Calu3 (cell line): ENCODE data around the gene CTNNA2. TPM values are rescaled to one million over a fixed set of nuclear protein-coding genes. Genes with fewer than 3 reads are reported as not detected.

Experiments used
- BruUV-seq: library from RNA; stranded (reverse); fragments of 400-500 nt; replicated peaks from 2 replicates; lab custom pipeline; 2021; lab: Mats Ljungman, UMichigan
- CTCF ChIA-PET: fragments of 300-600 bp; sonication (Branson Sonifier 250); formaldehyde crosslinking; loops from one replicate; lab custom pipeline; 2022; ENCODE audit warnings: antibody characterized with exemption; lab: Charles Lee
- DNase-seq: peaks from one replicate; pipeline ENCODE4 v3.0.0; 2022
- H3K27ac Mint-ChIP-seq: one replicate; pipeline ENCODE4 v1.8.0; 2022; ENCODE audit warnings: mixed read lengths; ENCODE audit not compliant: unreplicated experiment
- H3K27me3 Mint-ChIP-seq: one replicate; pipeline ENCODE4 v1.8.0; 2022; ENCODE audit warnings: mixed read lengths; ENCODE audit not compliant: unreplicated experiment
- H3K36me3 Mint-ChIP-seq: one replicate; pipeline ENCODE4 v1.8.0; 2022; ENCODE audit warnings: mild to moderate bottlenecking, moderate library complexity, mixed read lengths; ENCODE audit not compliant: insufficient read depth, unreplicated experiment
- H3K4me1 Mint-ChIP-seq: one replicate; pipeline ENCODE4 v1.8.0; 2022; ENCODE audit warnings: mild to moderate bottlenecking, low read depth, mixed read lengths; ENCODE audit not compliant: unreplicated experiment
- H3K4me3 Mint-ChIP-seq: one replicate; pipeline ENCODE4 v1.8.0; 2022; ENCODE audit warnings: mild to moderate bottlenecking, low read depth, moderate library complexity, mixed read lengths; ENCODE audit not compliant: unreplicated experiment
- H3K9me3 Mint-ChIP-seq: one replicate; pipeline ENCODE4 v1.8.0; 2022; ENCODE audit warnings: low read depth, mixed read lengths; ENCODE audit not compliant: unreplicated experiment
- intact Hi-C: fragments of 100-400 bp; cut with micrococcal nuclease; formaldehyde crosslinking; loops from one replicate; pipeline ENCODE4 v1.10.0; 2022; ENCODE audit not compliant: unreplicated experiment
- total RNA-seq: library from RNA; stranded (reverse); gene quantifications from 2 replicates; pipeline ENCODE4 v1.2.3, GENCODE V29; 2022
- TF ChIP-seq, protein P1 (sequence below): fragments of 200-600 bp; IDR thresholded peaks from one replicate; pipeline ENCODE4 v1.8.0; 2022; ENCODE audit warnings: antibody characterized with exemption; ENCODE audit not compliant: unreplicated experiment

The CTNNA2 gene
- total RNA-seq, 1 experiment from 2014 or later: not detected

DNA sequence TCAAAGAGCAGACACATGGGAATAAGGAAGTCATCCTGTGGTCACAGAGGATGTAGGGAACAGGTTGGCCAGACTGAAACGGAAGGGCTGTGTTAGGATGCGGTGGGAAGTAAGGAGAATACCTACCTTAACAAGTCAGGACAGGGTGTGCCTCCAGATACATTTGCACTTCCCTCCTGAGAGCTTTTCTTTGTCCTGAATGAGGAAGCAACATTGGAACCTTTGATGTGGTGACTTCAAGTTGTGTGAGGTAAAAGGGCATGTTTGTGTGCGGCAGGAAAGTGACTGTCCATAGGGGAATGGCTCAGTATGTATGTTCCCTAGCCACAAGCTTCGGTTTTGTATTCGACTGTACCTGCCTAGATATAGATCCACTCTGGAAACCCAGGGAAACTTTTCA is 816.6 kb downstream of the CTNNA2 start:
- Mint-ChIP-seq H3K4me3 (no peak overlapping the region), H3K27me3 (no peaks in the 10 kb centered on the region), H3K4me1 (no peaks in the 10 kb centered on the region), H3K9me3 (peaks cover 13% of the 10 kb centered on the region), H3K27ac (no peak overlapping the region), H3K36me3 (no peaks in the 10 kb centered on the region)
- no peak for DNase-seq
- intact Hi-C loops: no loop called here
- no TSS peak for BruUV-seq
- CTCF ChIA-PET: no interaction called here
- TF ChIP-seq, protein P1, sequence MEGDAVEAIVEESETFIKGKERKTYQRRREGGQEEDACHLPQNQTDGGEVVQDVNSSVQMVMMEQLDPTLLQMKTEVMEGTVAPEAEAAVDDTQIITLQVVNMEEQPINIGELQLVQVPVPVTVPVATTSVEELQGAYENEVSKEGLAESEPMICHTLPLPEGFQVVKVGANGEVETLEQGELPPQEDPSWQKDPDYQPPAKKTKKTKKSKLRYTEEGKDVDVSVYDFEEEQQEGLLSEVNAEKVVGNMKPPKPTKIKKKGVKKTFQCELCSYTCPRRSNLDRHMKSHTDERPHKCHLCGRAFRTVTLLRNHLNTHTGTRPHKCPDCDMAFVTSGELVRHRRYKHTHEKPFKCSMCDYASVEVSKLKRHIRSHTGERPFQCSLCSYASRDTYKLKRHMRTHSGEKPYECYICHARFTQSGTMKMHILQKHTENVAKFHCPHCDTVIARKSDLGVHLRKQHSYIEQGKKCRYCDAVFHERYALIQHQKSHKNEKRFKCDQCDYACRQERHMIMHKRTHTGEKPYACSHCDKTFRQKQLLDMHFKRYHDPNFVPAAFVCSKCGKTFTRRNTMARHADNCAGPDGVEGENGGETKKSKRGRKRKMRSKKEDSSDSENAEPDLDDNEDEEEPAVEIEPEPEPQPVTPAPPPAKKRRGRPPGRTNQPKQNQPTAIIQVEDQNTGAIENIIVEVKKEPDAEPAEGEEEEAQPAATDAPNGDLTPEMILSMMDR: no peak

DNA sequence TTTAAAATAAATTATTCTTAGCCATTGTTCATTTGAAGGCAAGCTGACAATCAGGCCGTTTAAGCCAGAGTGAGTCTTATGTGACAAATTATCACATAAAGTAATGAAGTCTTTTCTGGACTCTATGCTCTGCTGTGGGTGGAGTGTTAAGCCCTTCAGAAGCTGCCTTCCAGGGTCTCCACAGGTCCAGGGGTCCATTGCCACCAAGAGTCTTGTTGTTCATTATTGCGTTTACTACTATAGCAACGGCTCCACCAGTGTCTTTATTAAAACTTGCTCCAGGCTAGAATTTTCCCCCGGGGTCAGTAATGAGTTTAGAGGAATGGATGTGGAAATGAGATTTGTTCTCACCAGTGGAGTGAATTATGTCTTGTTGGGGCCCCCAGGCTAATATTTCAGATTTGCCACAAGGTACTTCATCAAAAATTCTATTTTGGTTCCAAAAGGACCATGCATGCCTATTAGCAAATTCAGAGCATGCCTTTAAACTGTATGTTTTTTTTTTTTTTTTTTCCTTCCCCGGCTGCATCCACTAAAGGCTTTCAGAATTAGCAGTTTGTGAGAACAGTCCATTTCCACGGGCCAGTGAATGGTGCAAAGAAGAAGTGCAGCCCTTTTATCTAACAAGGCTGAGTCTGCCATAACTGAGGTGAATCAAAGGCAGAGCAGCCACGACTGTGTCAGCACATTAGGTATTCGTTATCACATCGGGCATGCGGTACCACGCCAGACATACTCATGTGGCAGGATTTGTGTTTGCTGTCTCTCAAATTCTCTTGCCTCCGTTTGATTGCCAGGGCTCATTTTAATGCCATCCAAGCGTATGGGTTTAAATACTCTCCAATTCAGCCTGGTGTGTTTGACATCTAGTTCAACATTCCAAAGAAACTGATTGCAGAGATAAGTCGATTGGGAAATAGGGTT is 817.9 kb downstream of the CTNNA2 start:
- H3K4me1 Mint-ChIP-seq: no peaks in the 10 kb centered on the region
- no TSS peak for BruUV-seq
- intact Hi-C loops: no loop called here
- TF ChIP-seq, protein P1: no peak
- no peaks in the 10 kb centered on the region for H3K27me3 Mint-ChIP-seq
- DNase-seq: no peak
- peaks cover 18% of the 10 kb centered on the region for H3K9me3 Mint-ChIP-seq
- H3K36me3 Mint-ChIP-seq: no peaks in the 10 kb centered on the region
- H3K27ac Mint-ChIP-seq: no peak overlapping the region
- CTCF ChIA-PET: no interaction called here
- no peak overlapping the region for H3K4me3 Mint-ChIP-seq

DNA sequence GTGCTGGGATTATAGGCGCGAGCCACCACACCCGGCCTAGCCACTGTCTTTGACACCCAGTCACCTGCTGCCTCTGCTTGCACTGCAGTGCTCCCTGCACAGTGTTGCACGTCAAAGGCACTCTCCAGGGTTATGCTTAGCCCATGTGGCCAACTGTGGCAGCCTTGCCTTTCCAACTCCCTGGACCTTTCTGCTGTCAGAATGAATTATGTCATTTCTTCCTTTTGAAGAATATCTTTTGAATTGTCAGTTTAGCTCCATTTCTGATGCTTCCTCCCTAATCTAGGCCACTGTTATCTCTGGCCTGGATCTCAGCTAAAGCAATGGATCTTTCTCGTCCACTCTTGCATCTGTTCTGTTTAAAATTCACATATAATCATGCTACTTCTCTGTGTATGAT is 821.0 kb downstream of the CTNNA2 start:
- CTCF ChIA-PET: no interaction called here
- intact Hi-C loops: no loop called here
- Mint-ChIP-seq H3K27me3 (no peaks in the 10 kb centered on the region), H3K36me3 (no peaks in the 10 kb centered on the region), H3K4me3 (no peak overlapping the region), H3K27ac (no peak overlapping the region), H3K9me3 (peaks cover 16% of the 10 kb centered on the region), H3K4me1 (no peaks in the 10 kb centered on the region)
- TF ChIP-seq, protein P1: no peak
- no TSS peak for BruUV-seq
- no peak for DNase-seq

DNA sequence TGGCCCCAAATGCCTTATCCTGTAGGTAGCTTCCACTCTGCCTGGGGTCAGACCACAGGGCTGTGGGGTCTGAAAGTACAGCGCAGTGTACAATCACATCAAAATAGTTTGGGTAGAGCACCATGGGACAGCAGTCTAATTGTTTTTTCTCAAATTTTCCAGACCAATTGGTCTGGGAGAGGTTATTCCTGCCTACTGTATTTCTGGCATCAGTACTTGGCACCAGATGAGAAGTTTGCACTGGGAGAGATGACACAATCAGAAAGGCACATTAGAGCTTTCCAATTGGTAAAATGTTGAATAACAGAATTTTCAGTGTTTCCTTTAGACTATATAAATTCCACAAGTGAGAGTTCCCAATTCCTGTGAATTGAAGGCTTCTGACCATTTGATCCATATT is 822.6 kb downstream of the CTNNA2 start:
- intact Hi-C loops: no loop called here
- TF ChIP-seq, protein P1: no peak
- H3K9me3 Mint-ChIP-seq: peaks cover 14% of the 10 kb centered on the region
- no peak overlapping the region for H3K4me3 Mint-ChIP-seq
- H3K36me3 Mint-ChIP-seq: no peaks in the 10 kb centered on the region
- BruUV-seq: no TSS peak
- H3K27me3 Mint-ChIP-seq: no peaks in the 10 kb centered on the region
- H3K4me1 Mint-ChIP-seq: no peaks in the 10 kb centered on the region
- CTCF ChIA-PET: no interaction called here
- DNase-seq: no peak
- H3K27ac Mint-ChIP-seq: no peak overlapping the region
